Chondrocyte (in vitro differentiated cells): ENCODE results near the gene ANAPC7. TPM values are rescaled to one million over a fixed set of nuclear protein-coding genes. Genes with fewer than 3 reads are reported as not detected.

Experiments
- DNase-seq: peaks from one replicate; pipeline ENCODE4 v3.0.0; 2021; ENCODE audit warnings: mixed read lengths, low spot score
- H3K27ac Mint-ChIP-seq: one replicate; pipeline ENCODE4 v1.8.0; 2021; ENCODE audit warnings: mild to moderate bottlenecking, moderate library complexity, mixed read lengths; ENCODE audit not compliant: unreplicated experiment
- H3K27me3 Mint-ChIP-seq: 2 replicates; pipeline ENCODE4 v1.8.0; 2021; ENCODE audit warnings: low read depth, mixed read lengths
- H3K36me3 Mint-ChIP-seq: 2 replicates; pipeline ENCODE4 v1.8.0; 2021; ENCODE audit warnings: low read depth, mixed read lengths
- H3K4me1 Mint-ChIP-seq: 2 replicates; pipeline ENCODE4 v1.8.0; 2021; ENCODE audit warnings: low read depth, mild to moderate bottlenecking, mixed read lengths
- H3K4me3 Mint-ChIP-seq: one replicate; pipeline ENCODE4 v1.8.0; 2021; ENCODE audit warnings: mild to moderate bottlenecking, moderate library complexity, mixed read lengths; ENCODE audit not compliant: unreplicated experiment
- H3K9me3 Mint-ChIP-seq: 2 replicates; pipeline ENCODE4 v1.8.0; 2021; ENCODE audit warnings: low read depth, mixed read lengths
- CTCF ChIP-seq: fragments of 200-600 bp; sonication (generic); IDR thresholded peaks from 2 replicates; pipeline ENCODE4 v1.5.0; 2021; ENCODE audit warnings: antibody characterized with exemption, mild to moderate bottlenecking, moderate library complexity
- total RNA-seq: library from RNA; stranded (reverse); gene quantifications from 3 replicates; pipeline ENCODE4 v1.2.1, GENCODE V29; 2021

ANAPC7 gene
- total RNA-seq, 1 donor from 2014 or later, result 35.4 TPM

DNA sequence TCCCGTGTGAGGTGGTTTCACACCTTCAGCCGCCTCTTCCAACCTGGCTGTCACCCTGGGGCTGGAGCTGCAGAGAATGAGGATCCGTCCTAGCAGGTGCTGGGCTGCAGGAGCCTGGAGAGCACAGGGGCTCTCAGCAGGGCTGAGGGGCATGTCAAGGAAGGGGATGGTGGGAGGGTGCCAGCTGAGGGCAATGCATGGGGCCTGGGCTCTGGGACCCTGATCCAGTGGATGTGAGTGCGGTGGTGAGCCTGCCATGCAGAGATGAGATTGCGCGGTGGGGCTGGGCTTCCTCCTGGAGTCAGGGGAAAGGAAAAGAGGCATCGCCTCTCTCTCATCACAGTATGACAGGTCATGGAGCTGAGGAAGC is 31.5 kb downstream of the ANAPC7 start:
- TF ChIP-seq CTCF, result no peak
- DNase-seq, result no peak
- H3K27ac Mint-ChIP-seq, result no peak overlapping the region
- H3K36me3 Mint-ChIP-seq, result peaks cover 18% of the 10 kb centered on the region
- no peaks in the 10 kb centered on the region for H3K9me3 Mint-ChIP-seq
- H3K4me3 Mint-ChIP-seq, result no peak overlapping the region
- H3K4me1 Mint-ChIP-seq, result peaks cover 4% of the 10 kb centered on the region
- H3K27me3 Mint-ChIP-seq, result no peaks in the 10 kb centered on the region

GRCh38 chr12:110371408-110372055 is 32.0 kb downstream of the ANAPC7 start:
- Mint-ChIP-seq H3K27me3 (no peaks in the 10 kb centered on the region), H3K36me3 (peaks cover 18% of the 10 kb centered on the region), H3K9me3 (no peaks in the 10 kb centered on the region), H3K4me3 (no peak overlapping the region), H3K4me1 (peaks cover 6% of the 10 kb centered on the region), H3K27ac (no peak overlapping the region)
- DNase-seq, result no peak
- no peak for TF ChIP-seq CTCF

- H3K4me3 Mint-ChIP-seq, result no peak overlapping the region
- H3K36me3 Mint-ChIP-seq, result peaks cover 14% of the 10 kb centered on the region
- TF ChIP-seq CTCF, result no peak
- no peak for DNase-seq
- no peaks in the 10 kb centered on the region for H3K27me3 Mint-ChIP-seq
- no peaks in the 10 kb centered on the region for H3K9me3 Mint-ChIP-seq
- peaks cover 6% of the 10 kb centered on the region for H3K4me1 Mint-ChIP-seq
- no peak overlapping the region for H3K27ac Mint-ChIP-seq
These were observed 32.7 kb downstream of the ANAPC7 start for GRCh38 chr12:110370732-110371231.

DNA sequence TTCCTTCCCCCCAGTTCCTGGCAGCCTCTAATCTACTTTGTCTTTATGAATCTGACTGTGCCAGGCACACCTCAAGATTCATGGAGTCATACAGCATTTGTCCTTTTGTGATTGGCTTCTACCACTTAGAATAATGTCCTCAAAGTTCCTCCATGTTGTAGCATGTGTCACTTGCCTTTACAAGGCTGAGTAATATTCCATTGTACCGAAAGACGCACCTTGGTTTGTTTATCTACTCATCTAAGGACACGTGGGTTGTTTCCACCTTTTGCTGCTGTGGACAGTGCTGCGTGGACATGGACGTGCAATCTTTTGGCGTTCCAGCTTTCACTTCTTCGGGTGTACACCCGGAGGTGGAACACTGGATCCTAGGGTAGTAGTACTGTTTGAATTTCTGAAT is 33.5 kb downstream of the ANAPC7 start:
- H3K4me1 Mint-ChIP-seq, result peaks cover 6% of the 10 kb centered on the region
- TF ChIP-seq CTCF, result no peak
- H3K27me3 Mint-ChIP-seq, result no peaks in the 10 kb centered on the region
- H3K9me3 Mint-ChIP-seq, result no peaks in the 10 kb centered on the region
- no peak for DNase-seq
- H3K4me3 Mint-ChIP-seq, result no peak overlapping the region
- H3K36me3 Mint-ChIP-seq, result peaks cover 10% of the 10 kb centered on the region
- H3K27ac Mint-ChIP-seq, result no peak overlapping the region

DNA sequence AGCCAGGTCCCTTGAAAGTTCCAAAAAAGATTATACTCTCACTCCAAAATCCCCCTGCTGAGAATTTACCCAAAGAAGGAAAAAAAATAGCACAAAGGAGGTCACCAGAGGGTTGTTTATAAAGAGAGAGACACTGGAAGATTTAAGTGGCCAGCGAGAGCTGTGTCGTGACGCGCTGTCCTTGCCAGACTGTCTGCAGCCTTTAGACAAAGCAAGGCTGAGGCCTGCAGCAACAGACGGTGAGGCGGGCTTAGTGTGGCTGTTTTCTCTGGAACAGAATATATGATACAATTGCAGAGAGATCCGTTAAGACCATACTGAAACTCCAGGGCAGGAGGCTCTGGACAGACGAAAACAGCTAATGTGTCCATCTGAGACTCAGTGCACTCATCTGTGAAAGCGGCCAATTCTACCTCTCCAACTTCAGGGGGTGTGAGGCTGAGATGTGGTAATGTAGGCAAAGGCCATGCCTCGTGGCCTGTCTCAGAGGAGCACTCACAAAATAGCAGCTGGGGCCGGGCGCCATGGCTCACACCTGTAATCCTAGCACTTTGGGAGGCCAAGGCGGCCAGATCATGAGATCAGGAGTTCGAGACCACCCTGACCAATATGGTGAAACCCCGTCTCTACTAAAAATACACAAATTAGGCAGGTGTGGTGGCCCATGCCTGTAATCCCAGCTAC is 36.2 kb downstream of the ANAPC7 start:
- Mint-ChIP-seq H3K27ac (no peak overlapping the region), H3K9me3 (no peaks in the 10 kb centered on the region), H3K4me3 (no peak overlapping the region), H3K4me1 (peaks cover 6% of the 10 kb centered on the region), H3K27me3 (no peaks in the 10 kb centered on the region), H3K36me3 (peaks cover 1% of the 10 kb centered on the region)
- TF ChIP-seq CTCF, result no peak
- no peak for DNase-seq
